DOHH2 (cell line): ENCODE results near the gene CDC42BPA.

Source experiments
- EZH2phosphoT487 ChIP-seq: fragments of 200-600 bp; sonication (generic); IDR thresholded peaks from 2 replicates; pipeline ENCODE4 v1.6.1; 2017; ENCODE audit warnings: borderline replicate concordance, mild to moderate bottlenecking, antibody characterized with exemption, low read length, moderate library complexity, mixed read lengths
- TF ChIP-seq, protein P1 (sequence below): fragments of 200-600 bp; sonication (generic); IDR thresholded peaks from one replicate; pipeline ENCODE4 v1.5.1; 2014; ENCODE audit warnings: antibody characterized with exemption, mild to moderate bottlenecking, low read depth, low read length; ENCODE audit not compliant: poor library complexity, severe bottlenecking

DNA sequence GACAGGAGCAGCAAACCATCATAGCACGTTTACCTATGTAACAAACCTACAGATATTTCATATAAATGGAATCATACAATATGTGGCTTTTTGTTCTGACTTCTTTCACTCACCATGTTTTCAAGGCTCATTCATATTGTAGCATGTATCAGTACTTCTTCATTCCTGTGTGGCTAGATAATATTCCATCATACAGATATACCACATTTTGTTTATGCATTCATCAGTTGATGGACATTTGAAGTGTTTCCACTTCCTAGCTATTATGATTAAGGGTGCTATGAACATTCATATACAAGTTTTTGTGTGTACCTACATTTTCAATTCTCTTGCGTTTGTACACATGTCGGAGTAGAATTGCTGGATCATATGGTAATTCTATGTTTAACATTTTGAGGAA, 90.1 kb downstream of the CDC42BPA start:
- TF ChIP-seq, protein P1, sequence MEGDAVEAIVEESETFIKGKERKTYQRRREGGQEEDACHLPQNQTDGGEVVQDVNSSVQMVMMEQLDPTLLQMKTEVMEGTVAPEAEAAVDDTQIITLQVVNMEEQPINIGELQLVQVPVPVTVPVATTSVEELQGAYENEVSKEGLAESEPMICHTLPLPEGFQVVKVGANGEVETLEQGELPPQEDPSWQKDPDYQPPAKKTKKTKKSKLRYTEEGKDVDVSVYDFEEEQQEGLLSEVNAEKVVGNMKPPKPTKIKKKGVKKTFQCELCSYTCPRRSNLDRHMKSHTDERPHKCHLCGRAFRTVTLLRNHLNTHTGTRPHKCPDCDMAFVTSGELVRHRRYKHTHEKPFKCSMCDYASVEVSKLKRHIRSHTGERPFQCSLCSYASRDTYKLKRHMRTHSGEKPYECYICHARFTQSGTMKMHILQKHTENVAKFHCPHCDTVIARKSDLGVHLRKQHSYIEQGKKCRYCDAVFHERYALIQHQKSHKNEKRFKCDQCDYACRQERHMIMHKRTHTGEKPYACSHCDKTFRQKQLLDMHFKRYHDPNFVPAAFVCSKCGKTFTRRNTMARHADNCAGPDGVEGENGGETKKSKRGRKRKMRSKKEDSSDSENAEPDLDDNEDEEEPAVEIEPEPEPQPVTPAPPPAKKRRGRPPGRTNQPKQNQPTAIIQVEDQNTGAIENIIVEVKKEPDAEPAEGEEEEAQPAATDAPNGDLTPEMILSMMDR: no peak
- no peak for TF ChIP-seq EZH2phosphoT487
